Endodermal cell (in vitro differentiated cells): Measurements from ENCODE around the gene IPO5. TPM values are rescaled to one million over a fixed set of nuclear protein-coding genes. Genes with fewer than 3 reads are reported as not detected.
A peak's percentile ranks its signal among the peaks of the same experiment; 100 is the strongest.

Experiments
- DNase-seq: peaks from one replicate; pipeline ENCODE4 v3.0.0-alpha.2; 2017
- H3K27ac ChIP-seq: 2 replicates; pipeline ENCODE4 v1.5.1; 2013; ENCODE audit warnings: mild to moderate bottlenecking, low read depth, low read length, moderate library complexity
- H3K27me3 ChIP-seq: 2 replicates; pipeline ENCODE4 v1.6.1; 2013; ENCODE audit warnings: mild to moderate bottlenecking, low read length, moderate library complexity; ENCODE audit not compliant: insufficient read depth, control insufficient read depth, poor library complexity, severe bottlenecking
- H3K36me3 ChIP-seq: 2 replicates; pipeline ENCODE4 v1.7.0; 2013; ENCODE audit warnings: mild to moderate bottlenecking, low read length, moderate library complexity; ENCODE audit not compliant: control insufficient read depth, insufficient read depth
- H3K4me1 ChIP-seq: one replicate; pipeline ENCODE4 v1.7.0; 2013; ENCODE audit warnings: low read length; ENCODE audit not compliant: control insufficient read depth, insufficient read depth
- H3K4me3 ChIP-seq: 2 replicates; pipeline ENCODE4 v1.5.1; 2013; ENCODE audit warnings: mild to moderate bottlenecking, low read length, moderate library complexity
- H3K9ac ChIP-seq: 2 replicates; pipeline ENCODE4 v1.6.1; 2013; ENCODE audit warnings: mild to moderate bottlenecking, low read length, moderate library complexity; ENCODE audit not compliant: poor library complexity, severe bottlenecking; ENCODE audit errors: extremely low read depth
- H3K9me3 ChIP-seq: 2 replicates; pipeline ENCODE4 v1.6.1; 2013; ENCODE audit warnings: mild to moderate bottlenecking, low read length, moderate library complexity; ENCODE audit not compliant: control insufficient read depth
- H3K27ac Mint-ChIP-seq: 2 replicates; pipeline ENCODE4 v1.8.0; 2020; ENCODE audit warnings: mixed read lengths
- H3K27me3 Mint-ChIP-seq: 2 replicates; pipeline ENCODE4 v1.8.0; 2021; ENCODE audit warnings: mild to moderate bottlenecking, mixed read lengths; ENCODE audit not compliant: insufficient read depth
- H3K36me3 Mint-ChIP-seq: 2 replicates; pipeline ENCODE4 v1.8.0; 2020; ENCODE audit warnings: low read depth, mixed read lengths
- H3K4me1 Mint-ChIP-seq: 2 replicates; pipeline ENCODE4 v1.8.0; 2020; ENCODE audit warnings: mixed read lengths
- H3K4me3 Mint-ChIP-seq: 2 replicates; pipeline ENCODE4 v1.8.0; 2020; ENCODE audit warnings: mild to moderate bottlenecking, moderate library complexity, mixed read lengths
- H3K9me3 Mint-ChIP-seq: 2 replicates; pipeline ENCODE4 v1.8.0; 2020; ENCODE audit warnings: mild to moderate bottlenecking, mixed read lengths
- WGBS, 2 experiments: methylation state at CpG; one replicate each; pipeline versions ENCODE4 v1.1.5 to v1.1.7; 2013; ENCODE audit warnings: missing lambda C conversion rate in 2 of 2, mixed read lengths in 1 of 2; ENCODE audit not compliant: insufficient coverage in 1 of 2, insufficient read length in 1 of 2; 5-methylcytosine and 5-hydroxymethylcytosine counted together
- total RNA-seq, 2 donors: library from RNA; stranded (reverse); fragmentation: NEBNext Ultra II Directional in 1 of 2; extraction: Animal tissue kit (Norgen Biotek cat#: 25700) in 1 of 2; gene quantifications; 2 replicates in 1 of 2; 3 replicates in 1 of 2; pipeline ENCODE4 v1.2.1, GENCODE V29; 2021
- TF ChIP-seq, protein P1 (sequence below): fragments of 200-600 bp; sonication (generic); conservative IDR thresholded peaks from 2 replicates; pipeline ENCODE4 v1.5.0; 2021; ENCODE audit warnings: antibody characterized with exemption, mild to moderate bottlenecking

Gene IPO5
- total RNA-seq, 2 donors from 2014 or later: 259 to 280 TPM

DNA sequence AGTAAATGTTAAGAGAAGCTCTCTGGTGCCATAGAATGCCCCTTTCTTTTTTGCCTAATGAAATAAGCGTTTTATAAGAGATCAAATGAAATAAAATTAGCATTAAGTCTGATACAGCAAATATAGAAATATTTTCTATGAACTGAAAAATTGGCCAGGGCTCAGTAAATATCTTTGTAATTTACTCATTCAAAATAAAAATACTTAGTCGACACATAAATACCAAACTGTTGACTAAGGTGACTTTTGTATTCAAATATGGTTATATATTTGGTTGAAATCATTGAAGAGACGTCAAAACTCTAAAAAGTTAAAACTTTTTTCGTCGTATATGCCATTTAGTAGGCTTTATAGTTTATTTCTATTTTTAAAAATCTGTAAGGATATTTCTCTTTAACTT, 25.6 kb downstream of the IPO5 start:
- H3K27ac ChIP-seq: no peak overlapping the region
- no peak overlapping the region for H3K27ac Mint-ChIP-seq
- peaks cover 18% of the 10 kb centered on the region for H3K36me3 Mint-ChIP-seq
- no peak for DNase-seq
- no peaks in the 10 kb centered on the region for H3K4me1 ChIP-seq
- TF ChIP-seq, protein P1, sequence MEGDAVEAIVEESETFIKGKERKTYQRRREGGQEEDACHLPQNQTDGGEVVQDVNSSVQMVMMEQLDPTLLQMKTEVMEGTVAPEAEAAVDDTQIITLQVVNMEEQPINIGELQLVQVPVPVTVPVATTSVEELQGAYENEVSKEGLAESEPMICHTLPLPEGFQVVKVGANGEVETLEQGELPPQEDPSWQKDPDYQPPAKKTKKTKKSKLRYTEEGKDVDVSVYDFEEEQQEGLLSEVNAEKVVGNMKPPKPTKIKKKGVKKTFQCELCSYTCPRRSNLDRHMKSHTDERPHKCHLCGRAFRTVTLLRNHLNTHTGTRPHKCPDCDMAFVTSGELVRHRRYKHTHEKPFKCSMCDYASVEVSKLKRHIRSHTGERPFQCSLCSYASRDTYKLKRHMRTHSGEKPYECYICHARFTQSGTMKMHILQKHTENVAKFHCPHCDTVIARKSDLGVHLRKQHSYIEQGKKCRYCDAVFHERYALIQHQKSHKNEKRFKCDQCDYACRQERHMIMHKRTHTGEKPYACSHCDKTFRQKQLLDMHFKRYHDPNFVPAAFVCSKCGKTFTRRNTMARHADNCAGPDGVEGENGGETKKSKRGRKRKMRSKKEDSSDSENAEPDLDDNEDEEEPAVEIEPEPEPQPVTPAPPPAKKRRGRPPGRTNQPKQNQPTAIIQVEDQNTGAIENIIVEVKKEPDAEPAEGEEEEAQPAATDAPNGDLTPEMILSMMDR: no peak
- H3K9me3 ChIP-seq: no peaks in the 10 kb centered on the region
- no peaks in the 10 kb centered on the region for H3K9me3 Mint-ChIP-seq
- peak overlapping the region; percentile 93 for H3K4me3 ChIP-seq
- 93% methylated on average over 3 of the region's 5 CpGs; no CpG with 5 or more reads in 1 of the 2 experiments for WGBS, 2 experiments
- no peaks in the 10 kb centered on the region for H3K27me3 ChIP-seq
- H3K4me3 Mint-ChIP-seq: peak overlapping the region; percentile 88
- no peaks in the 10 kb centered on the region for H3K27me3 Mint-ChIP-seq
- H3K36me3 ChIP-seq: peaks cover 24% of the 10 kb centered on the region
- peak overlapping the region; percentile 74 for H3K9ac ChIP-seq
- peaks cover 27% of the 10 kb centered on the region for H3K4me1 Mint-ChIP-seq

DNA sequence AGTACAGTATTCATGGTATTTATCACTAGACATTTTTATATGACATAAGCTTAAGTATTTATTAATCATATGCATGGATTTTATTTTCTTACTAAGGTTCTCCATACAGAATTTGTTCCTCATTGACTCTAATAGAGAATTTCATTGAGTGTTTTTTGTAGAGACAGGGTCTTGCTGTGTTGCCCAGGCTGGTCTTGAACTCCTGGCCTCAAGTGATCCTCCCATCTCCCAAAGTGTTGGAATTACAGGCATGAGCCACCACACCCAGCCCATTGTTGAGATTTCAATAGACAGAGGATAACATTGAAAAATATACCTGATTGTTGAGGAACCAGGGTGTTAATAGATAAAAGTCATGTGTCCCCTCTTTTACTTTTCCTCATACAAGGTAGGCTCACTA, 26.1 kb downstream of the IPO5 start:
- Histone ChIP-seq H3K9ac (no peak overlapping the region), H3K4me1 (no peaks in the 10 kb centered on the region), H3K27me3 (no peaks in the 10 kb centered on the region), H3K4me3 (no peak overlapping the region), H3K9me3 (no peaks in the 10 kb centered on the region), H3K27ac (no peak overlapping the region), H3K36me3 (peaks cover 29% of the 10 kb centered on the region)
- Mint-ChIP-seq H3K27me3 (no peaks in the 10 kb centered on the region), H3K27ac (no peak overlapping the region), H3K36me3 (peaks cover 21% of the 10 kb centered on the region), H3K4me3 (no peak overlapping the region), H3K9me3 (no peaks in the 10 kb centered on the region), H3K4me1 (peaks cover 27% of the 10 kb centered on the region)
- TF ChIP-seq, protein P1: no peak
- no peak for DNase-seq

DNA sequence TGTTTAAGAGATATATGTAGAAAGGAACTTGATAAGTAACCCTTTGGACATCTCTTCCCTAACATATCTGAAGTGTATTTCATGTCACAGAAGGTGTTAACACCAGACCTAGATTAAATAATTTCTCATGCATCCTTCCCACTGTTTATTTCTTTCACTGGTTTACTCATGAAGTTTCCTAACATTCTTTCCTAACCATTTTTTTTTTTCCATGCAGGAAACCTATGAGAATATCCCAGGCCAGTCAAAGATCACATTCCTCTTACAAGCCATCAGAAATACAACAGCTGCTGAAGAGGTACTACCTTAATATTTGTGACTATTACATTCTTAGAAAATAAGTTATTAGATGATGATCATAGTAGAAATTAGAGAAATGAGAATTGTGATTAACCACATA, 28.8 kb downstream of the IPO5 start:
- no peaks in the 10 kb centered on the region for H3K9me3 ChIP-seq
- Mint-ChIP-seq H3K36me3 (peaks cover 44% of the 10 kb centered on the region), H3K4me1 (peaks cover 27% of the 10 kb centered on the region), H3K27me3 (no peaks in the 10 kb centered on the region), H3K9me3 (no peaks in the 10 kb centered on the region), H3K4me3 (no peak overlapping the region), H3K27ac (no peak overlapping the region)
- peaks cover 55% of the 10 kb centered on the region for H3K36me3 ChIP-seq
- H3K4me1 ChIP-seq: no peaks in the 10 kb centered on the region
- no peak overlapping the region for H3K27ac ChIP-seq
- H3K9ac ChIP-seq: no peak overlapping the region
- TF ChIP-seq, protein P1: no peak
- no peak for DNase-seq
- H3K27me3 ChIP-seq: no peaks in the 10 kb centered on the region
- H3K4me3 ChIP-seq: no peak overlapping the region
